Esophagus muscularis mucosa (tissue), 4 donors: ENCODE results near the gene POFUT1. TPM values are rescaled to one million over a fixed set of nuclear protein-coding genes. Genes with fewer than 3 reads are reported as not detected.

Source experiments
- DNase-seq: peaks from one replicate; pipeline ENCODE4 v3.0.0-alpha.2; 2017; ENCODE audit errors: extremely low spot score
- H3K27ac ChIP-seq, 4 donors: fragments of 200-600 bp; sonication (generic); replicated peaks in 1 of 4; 1 replicate in 3 of 4; 2 replicates in 1 of 4; pipeline ENCODE4 v1.5.1; 2016 to 2019; ENCODE audit warnings: mild to moderate bottlenecking in 1 of 4
- H3K27me3 ChIP-seq, 4 donors: fragments of 200-600 bp; sonication (generic); one replicate each; pipeline versions ENCODE4 v1.5.1 to v1.6.0; 2016 to 2019
- H3K36me3 ChIP-seq, 4 donors: fragments of 200-600 bp; sonication (generic); one replicate each; pipeline ENCODE4 v1.5.1; 2016 to 2019
- H3K4me1 ChIP-seq, 4 donors: fragments of 200-600 bp; sonication (generic); one replicate each; pipeline ENCODE4 v1.5.1; 2016 to 2019
- H3K4me3 ChIP-seq, 4 donors: fragments of 200-600 bp; sonication (generic); 1 replicate in 2 of 4; 2 replicates in 2 of 4; pipeline ENCODE4 v1.5.1; 2016 to 2019; ENCODE audit warnings: mild to moderate bottlenecking in 4 of 4, moderate library complexity in 1 of 4
- H3K9me3 ChIP-seq, 4 donors: fragments of 200-600 bp; sonication (generic); 1 replicate in 3 of 4; 2 replicates in 1 of 4; pipeline ENCODE4 v1.5.1; 2016 to 2019
- CTCF ChIP-seq, 3 experiments: fragments of 200-600 bp in 2 of 3; fragments of 450-650 bp in 1 of 3; sonication (generic) in 2 of 3; IDR thresholded peaks; one replicate each; pipeline ENCODE4 v1.5.1; 2017 to 2019; ENCODE audit warnings: antibody characterized with exemption in 3 of 3, mild to moderate bottlenecking in 2 of 3, moderate library complexity in 1 of 3
- EP300 ChIP-seq: sonication (generic); formaldehyde crosslinking; IDR thresholded peaks from one replicate; pipeline ENCODE4 v1.6.1; 2017; ENCODE audit warnings: antibody characterized with exemption
- POLR2A ChIP-seq: fragments of 450-650 bp; IDR thresholded peaks from one replicate; pipeline ENCODE4 v1.6.1; 2017; ENCODE audit warnings: antibody characterized with exemption, moderate library complexity, mild to moderate bottlenecking, low read depth
- POLR2AphosphoS5 ChIP-seq, 2 donors: sonication (generic); formaldehyde crosslinking; IDR thresholded peaks; one replicate each; pipeline ENCODE4 v1.6.1; 2017; ENCODE audit warnings: antibody characterized with exemption in 2 of 2
- WGBS: methylation state at CpG from one replicate; pipeline ENCODE4 v1.1.5; 2018; 5-methylcytosine and 5-hydroxymethylcytosine counted together
- intact Hi-C: fragments of 100-400 bp; cut with DNase I; formaldehyde crosslinking; loops from one replicate; pipeline ENCODE4 v1.15.1; 2023
- total RNA-seq, 4 donors: library from RNA; depleted of rRNA; stranded (reverse); fragments of >200 nt; gene quantifications; one replicate each; pipeline versions ENCODE4 v1.1.0 to v1.2.1, GENCODE V29; 2016

The POFUT1 gene
- total RNA-seq, 4 donors from 2014 or later = 21.7 to 31.9 (median 29.8) TPM

GRCh38 chr20:32213870-32214269 lies 6.2 kb downstream of the POFUT1 start:
- intact Hi-C loops = no loop called here
- WGBS = 93% methylated on average over 1 of the region's 1 CpG
- peaks cover 3 to 25% (median 9%) of the 10 kb centered on the region in 4 donors for H3K4me1 ChIP-seq
- no peak for DNase-seq
- no peaks in the 10 kb centered on the region for H3K27me3 ChIP-seq
- no peaks in the 10 kb centered on the region for H3K9me3 ChIP-seq
- peaks cover 0 to 87% (median 75%) of the 10 kb centered on the region in 4 donors for H3K36me3 ChIP-seq
- H3K27ac ChIP-seq = no peak overlapping the region
- no peak overlapping the region for H3K4me3 ChIP-seq
- TF ChIP-seq POLR2A (no peak), POLR2AphosphoS5 (IDR thresholded peaks at IDR 0.05) (no peak), CTCF (IDR thresholded peaks at IDR 0.05) (no peak), EP300 (no peak)

GRCh38 chr20:32215147-32215546 lies 7.5 kb downstream of the POFUT1 start:
- no peak for DNase-seq
- no peak for TF ChIP-seq POLR2A
- no peak for TF ChIP-seq EP300
- no peak for TF ChIP-seq CTCF (IDR thresholded peaks at IDR 0.05)
- TF ChIP-seq POLR2AphosphoS5 (IDR thresholded peaks at IDR 0.05) = no peak
- no peaks in the 10 kb centered on the region for H3K27me3 ChIP-seq
- H3K4me1 ChIP-seq = peaks cover 0 to 12% (median under 1%) of the 10 kb centered on the region in 4 donors
- H3K9me3 ChIP-seq = no peaks in the 10 kb centered on the region
- intact Hi-C loops = no loop called here
- WGBS = 89% methylated on average over 8 of the region's 8 CpGs
- H3K27ac ChIP-seq = no peak overlapping the region
- peaks cover 0 to 98% (median 77%) of the 10 kb centered on the region in 4 donors for H3K36me3 ChIP-seq
- H3K4me3 ChIP-seq = no peak overlapping the region

DNA sequence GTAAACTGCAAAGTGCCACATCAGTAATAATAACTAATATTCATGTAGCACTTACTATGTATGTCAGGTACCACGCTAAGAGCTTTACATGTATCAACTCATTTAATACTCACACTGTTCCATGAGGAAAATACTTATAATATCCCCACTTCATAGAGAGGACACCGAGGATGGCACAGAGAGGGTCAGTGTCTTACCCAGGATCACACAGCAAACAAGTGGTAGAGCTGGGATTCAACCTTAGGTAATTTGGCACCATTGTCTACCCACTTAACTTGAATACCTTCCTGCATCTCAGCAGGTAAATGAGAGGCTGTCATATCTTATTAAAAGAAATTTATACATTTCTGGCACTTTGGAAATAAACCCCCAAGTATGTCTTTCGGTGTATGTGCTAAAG lies 8.0 kb downstream of the POFUT1 start:
- WGBS = 90% methylated on average over 3 of the region's 3 CpGs
- no peak for DNase-seq
- peaks cover 0 to 7% (median 0%) of the 10 kb centered on the region in 4 donors for H3K4me1 ChIP-seq
- no peak overlapping the region for H3K27ac ChIP-seq
- H3K36me3 ChIP-seq = peaks cover 0 to 98% (median 76%) of the 10 kb centered on the region in 4 donors
- no peaks in the 10 kb centered on the region for H3K9me3 ChIP-seq
- no peak overlapping the region for H3K4me3 ChIP-seq
- TF ChIP-seq POLR2AphosphoS5 (IDR thresholded peaks at IDR 0.05) (no peak), POLR2A (no peak), CTCF (IDR thresholded peaks at IDR 0.05) (no peak), EP300 (no peak)
- H3K27me3 ChIP-seq = no peaks in the 10 kb centered on the region
- intact Hi-C loops = no loop called here

GRCh38 chr20:32216179-32217142 lies 8.8 kb downstream of the POFUT1 start:
- Histone ChIP-seq H3K4me1 (peaks cover 0 to 7% (median 0%) of the 10 kb centered on the region in 4 donors), H3K9me3 (no peaks in the 10 kb centered on the region), H3K27me3 (no peaks in the 10 kb centered on the region), H3K4me3 (no peak overlapping the region), H3K36me3 (peaks cover 0 to 98% (median 77%) of the 10 kb centered on the region in 4 donors), H3K27ac (no peak overlapping the region)
- TF ChIP-seq CTCF (IDR thresholded peaks at IDR 0.05) = no peak
- no peak for TF ChIP-seq EP300
- no peak for TF ChIP-seq POLR2A
- TF ChIP-seq POLR2AphosphoS5 (IDR thresholded peaks at IDR 0.05) = no peak
- DNase-seq = no peak
- intact Hi-C loops = no loop called here
- WGBS = 92% methylated on average over 13 of the region's 13 CpGs
